Measurements from ENCODE around the gene LDLRAD4. TPM values are rescaled to one million over a fixed set of nuclear protein-coding genes. Genes with fewer than 3 reads are reported as not detected.
A peak's percentile ranks its signal among the peaks of the same experiment; 100 is the strongest.

LDLRAD4 gene
- total RNA-seq, 4 donors from 2014 or later = 23.9 to 38.3 (median 27.0) TPM

DNA sequence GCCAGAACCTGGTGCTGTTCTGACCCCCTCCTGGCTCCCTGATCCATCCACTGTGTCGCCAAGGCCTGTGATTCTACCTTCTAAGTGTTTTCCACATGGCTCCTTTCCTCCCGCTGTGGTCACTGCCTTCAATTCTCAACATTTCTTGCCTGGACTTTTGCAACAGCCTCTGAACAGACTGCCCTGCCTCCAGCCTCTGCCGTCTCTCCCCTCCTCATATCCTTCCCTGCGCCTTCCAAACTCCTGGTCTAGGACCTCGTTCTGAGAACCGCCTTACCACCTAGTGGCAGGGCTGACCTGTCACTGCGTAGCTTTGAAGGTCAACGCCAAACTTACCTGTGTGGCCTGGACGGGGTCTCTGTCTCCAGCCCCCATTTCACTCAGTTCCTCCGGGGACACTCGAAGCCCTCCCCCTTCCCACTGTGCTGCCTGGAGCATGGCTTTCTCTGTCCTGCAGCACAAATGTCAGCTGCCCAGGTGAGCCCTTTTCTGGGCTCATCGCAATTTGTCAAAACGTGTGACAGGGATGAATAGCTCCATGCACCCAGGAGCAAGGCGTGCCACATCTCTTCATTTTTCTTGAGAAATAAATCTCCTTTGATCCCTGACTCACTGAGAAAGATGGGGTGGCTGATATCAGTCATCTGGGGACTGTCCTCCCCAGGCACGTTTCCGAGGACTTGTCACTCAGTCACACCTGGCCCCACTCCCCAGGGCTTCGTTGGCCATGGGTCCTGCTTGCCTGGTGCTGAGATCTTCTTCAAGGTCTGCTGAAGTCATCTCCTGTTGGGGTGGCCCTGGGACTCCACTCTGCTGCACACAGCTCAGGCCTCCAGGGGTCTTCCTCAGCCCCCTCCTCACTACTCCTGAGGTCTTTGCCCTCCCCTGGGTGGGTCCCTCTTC lies 46.7 kb downstream of the LDLRAD4 start:
- TF ChIP-seq, protein P1, sequence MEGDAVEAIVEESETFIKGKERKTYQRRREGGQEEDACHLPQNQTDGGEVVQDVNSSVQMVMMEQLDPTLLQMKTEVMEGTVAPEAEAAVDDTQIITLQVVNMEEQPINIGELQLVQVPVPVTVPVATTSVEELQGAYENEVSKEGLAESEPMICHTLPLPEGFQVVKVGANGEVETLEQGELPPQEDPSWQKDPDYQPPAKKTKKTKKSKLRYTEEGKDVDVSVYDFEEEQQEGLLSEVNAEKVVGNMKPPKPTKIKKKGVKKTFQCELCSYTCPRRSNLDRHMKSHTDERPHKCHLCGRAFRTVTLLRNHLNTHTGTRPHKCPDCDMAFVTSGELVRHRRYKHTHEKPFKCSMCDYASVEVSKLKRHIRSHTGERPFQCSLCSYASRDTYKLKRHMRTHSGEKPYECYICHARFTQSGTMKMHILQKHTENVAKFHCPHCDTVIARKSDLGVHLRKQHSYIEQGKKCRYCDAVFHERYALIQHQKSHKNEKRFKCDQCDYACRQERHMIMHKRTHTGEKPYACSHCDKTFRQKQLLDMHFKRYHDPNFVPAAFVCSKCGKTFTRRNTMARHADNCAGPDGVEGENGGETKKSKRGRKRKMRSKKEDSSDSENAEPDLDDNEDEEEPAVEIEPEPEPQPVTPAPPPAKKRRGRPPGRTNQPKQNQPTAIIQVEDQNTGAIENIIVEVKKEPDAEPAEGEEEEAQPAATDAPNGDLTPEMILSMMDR (IDR thresholded peaks at IDR 0.05) = no peak
- ATAC-seq (ENCODE audit: low FRiP score) (no peak), DNase-seq (ENCODE audit: low spot score) (no peak)

DNA sequence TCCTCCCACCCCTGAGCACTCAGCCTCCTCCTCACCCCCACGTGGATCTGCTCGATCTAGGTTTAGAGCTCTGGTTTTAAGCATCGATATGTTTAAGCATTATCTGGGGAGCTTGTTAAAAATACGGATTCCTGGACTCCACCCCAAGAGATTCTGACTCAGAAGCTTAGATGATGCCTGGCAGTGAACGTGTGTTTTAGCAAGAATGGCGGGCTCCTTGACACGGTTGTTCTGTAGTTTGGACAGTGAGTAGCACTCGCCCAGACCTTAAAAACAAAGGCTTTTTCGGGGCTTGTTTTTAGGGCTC lies 47.3 kb downstream of the LDLRAD4 start:
- DNase-seq (ENCODE audit: low spot score) (no peak), ATAC-seq (ENCODE audit: low FRiP score) (no peak)
- TF ChIP-seq, protein P1 (IDR thresholded peaks at IDR 0.05) = no peak

DNA sequence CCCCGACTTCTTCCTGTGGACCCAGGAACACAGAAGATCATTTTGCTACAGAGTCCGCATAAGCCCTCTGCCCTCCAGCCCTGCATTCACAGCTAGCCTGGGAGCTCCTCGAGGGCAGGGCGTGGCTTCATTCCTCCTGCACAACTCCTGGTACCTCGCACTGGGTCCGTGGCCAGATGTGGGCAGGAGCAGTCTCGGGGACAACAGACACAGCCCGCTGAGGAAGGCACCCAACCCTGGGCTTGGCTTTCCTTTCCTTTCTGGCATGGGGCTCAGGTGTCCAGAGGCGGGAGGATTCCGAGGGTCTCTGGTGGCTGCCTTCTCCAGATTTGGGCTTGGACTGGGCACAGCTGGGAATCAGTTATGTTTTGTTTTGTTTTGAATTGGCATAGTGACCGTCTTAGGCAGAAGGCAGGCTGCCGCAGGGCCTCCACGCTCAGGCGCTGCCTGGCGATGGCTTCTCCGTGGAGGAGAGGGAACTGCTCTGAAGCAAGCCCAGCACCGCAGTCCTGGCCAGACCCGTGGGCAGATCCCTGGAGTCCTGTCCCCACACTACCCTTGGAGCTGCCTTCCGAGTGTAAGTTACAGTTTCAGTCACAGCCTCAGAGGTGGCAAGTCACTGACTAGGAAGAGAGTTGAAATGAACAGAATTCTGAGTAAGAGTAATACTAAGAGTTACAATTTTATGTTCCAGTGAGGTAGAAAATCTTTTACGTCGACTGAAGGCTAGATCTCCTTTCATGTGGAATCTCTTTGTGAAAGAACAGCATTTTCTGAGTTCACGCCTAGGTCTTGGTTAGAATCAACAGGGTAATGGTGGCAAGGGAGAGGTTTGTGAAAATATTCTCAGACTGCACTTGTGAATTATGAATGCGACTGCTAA lies 47.9 kb downstream of the LDLRAD4 start:
- ATAC-seq (ENCODE audit: low FRiP score) (peak; percentile 31), DNase-seq (ENCODE audit: low spot score) (no peak)
- TF ChIP-seq, protein P1 (IDR thresholded peaks at IDR 0.05) = no peak

DNA sequence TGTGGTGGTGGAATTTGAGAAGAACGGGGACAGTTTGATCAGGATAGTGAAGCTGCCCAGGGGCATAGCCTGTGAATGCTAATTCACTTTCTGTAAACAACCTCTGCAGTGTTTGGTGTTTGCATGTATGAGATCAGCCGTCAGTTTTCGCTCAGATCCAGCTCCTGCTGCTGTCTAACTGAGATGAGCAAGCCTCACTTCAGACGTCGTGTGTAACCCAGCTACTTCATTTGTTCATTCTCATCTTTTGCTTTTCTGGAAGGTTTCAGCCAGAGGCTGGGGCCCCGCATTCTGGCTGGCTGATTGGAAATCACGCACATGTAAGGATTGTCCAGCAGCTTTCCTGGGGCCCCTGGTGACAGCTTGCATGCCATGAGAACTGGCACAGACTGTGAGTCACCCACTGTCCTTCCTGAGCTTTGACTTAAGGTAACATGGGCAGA lies 48.9 kb downstream of the LDLRAD4 start:
- no peak for ATAC-seq (ENCODE audit: low FRiP score)
- TF ChIP-seq, protein P1 (IDR thresholded peaks at IDR 0.05) = no peak
- no peak for DNase-seq (ENCODE audit: low spot score)

DNA sequence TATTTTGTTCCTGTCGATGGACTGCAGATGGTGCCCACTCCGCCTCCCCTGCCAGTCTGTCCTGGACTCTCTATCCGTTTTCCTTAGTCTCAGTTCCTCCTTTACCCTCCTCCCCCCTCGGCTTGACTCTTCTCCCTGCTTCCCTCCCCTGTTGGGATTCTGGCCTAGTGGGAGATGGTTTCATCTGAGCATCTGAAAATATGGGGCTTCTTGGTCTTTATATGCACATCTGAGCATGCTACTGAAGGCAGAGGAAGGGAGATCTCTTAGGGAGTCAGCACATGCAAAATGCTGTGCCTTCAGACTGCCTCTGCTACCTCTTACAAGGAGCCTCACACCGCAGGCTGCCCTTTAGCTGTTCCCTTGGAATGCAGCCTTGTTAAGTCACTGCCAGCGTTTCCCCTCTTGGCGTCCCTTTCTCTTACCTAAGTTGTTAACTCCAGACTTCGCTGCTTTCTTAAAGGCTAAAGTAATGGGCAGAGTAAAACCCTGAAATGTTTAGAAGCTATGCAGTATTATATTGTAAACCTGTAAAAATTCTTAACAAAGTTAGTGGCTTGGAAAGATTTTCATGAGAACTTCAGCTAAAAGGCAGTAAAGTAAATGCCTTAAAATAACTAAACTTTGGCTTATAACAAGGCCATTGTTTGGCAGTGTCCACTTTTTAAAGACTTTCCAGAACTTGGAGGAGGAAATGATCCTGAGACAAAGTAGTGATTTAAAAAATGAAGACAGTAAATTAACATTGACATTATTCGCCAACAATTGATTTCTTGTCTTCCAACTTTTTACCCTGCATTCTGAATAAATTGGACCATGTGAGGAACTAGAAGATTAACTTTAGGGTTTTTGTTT lies 49.8 kb downstream of the LDLRAD4 start:
- ATAC-seq (ENCODE audit: low FRiP score) (no peak), DNase-seq (ENCODE audit: low spot score) (no peak)
- TF ChIP-seq, protein P1 (IDR thresholded peaks at IDR 0.05) = no peak

DNA sequence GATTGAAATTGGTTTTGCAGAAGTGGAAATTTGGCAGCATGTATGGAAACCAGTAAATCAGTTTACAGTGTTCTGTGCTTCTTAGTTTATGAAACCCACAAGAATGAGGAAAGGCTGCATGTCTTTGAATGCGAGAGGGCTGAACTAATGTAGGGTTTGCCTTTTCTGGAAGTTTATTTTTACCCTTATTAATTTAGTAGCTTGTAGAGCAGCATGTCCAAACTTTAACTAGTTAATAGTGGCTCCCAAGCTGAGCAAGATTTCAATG lies 50.4 kb downstream of the LDLRAD4 start:
- TF ChIP-seq, protein P1 (IDR thresholded peaks at IDR 0.05) = no peak
- no peak for DNase-seq (ENCODE audit: low spot score)
- no peak for ATAC-seq (ENCODE audit: low FRiP score)
